Tibial artery (tissue), 4 donors: ENCODE measurements around the gene NUMB.

Experiments used
- DNase-seq, 2 donors: peaks; one replicate each; pipeline ENCODE4 v3.0.0-alpha.2; 2019
- H3K27ac ChIP-seq, 2 donors: fragments of 200-600 bp; sonication (generic) in 1 of 2; 1 replicate in 1 of 2; 2 replicates in 1 of 2; pipeline ENCODE4 v1.5.1; 2018 to 2019; ENCODE audit warnings: mild to moderate bottlenecking in 1 of 2
- H3K27me3 ChIP-seq, 2 donors: fragments of 200-600 bp; sonication (generic) in 1 of 2; one replicate each; pipeline versions ENCODE4 v1.5.1 to v1.6.0; 2016 to 2019
- H3K36me3 ChIP-seq, 3 donors: fragments of 200-600 bp; sonication (generic) in 2 of 3; one replicate each; pipeline ENCODE4 v1.5.1; 2016 to 2019; ENCODE audit warnings: mild to moderate bottlenecking in 2 of 3
- H3K4me1 ChIP-seq, 4 donors: fragments of 200-600 bp; sonication (generic) in 2 of 4; 1 replicate in 3 of 4; 2 replicates in 1 of 4; pipeline ENCODE4 v1.5.1; 2016 to 2019
- H3K4me3 ChIP-seq, 2 donors: fragments of 200-600 bp; sonication (generic) in 1 of 2; 1 replicate in 1 of 2; 2 replicates in 1 of 2; pipeline ENCODE4 v1.5.1; 2018 to 2019; ENCODE audit warnings: mild to moderate bottlenecking in 2 of 2
- H3K9me3 ChIP-seq, 3 donors: fragments of 200-600 bp; sonication (generic) in 1 of 3; one replicate each; pipeline ENCODE4 v1.5.1; 2016 to 2019
- intact Hi-C: fragments of 100-400 bp; cut with DNase I; formaldehyde crosslinking; loops from one replicate; pipeline ENCODE4 v1.15.0; 2023; ENCODE audit warnings: low total_unique reads
- TF ChIP-seq, protein P1 (sequence below), 2 experiments: fragments of 200-600 bp in 1 of 2; fragments of 450-650 bp in 1 of 2; IDR thresholded peaks; one replicate each; pipeline ENCODE4 v1.5.1; 2017 to 2019; ENCODE audit warnings: antibody characterized with exemption in 2 of 2, mild to moderate bottlenecking in 1 of 2, moderate library complexity in 1 of 2

Gene NUMB

DNA sequence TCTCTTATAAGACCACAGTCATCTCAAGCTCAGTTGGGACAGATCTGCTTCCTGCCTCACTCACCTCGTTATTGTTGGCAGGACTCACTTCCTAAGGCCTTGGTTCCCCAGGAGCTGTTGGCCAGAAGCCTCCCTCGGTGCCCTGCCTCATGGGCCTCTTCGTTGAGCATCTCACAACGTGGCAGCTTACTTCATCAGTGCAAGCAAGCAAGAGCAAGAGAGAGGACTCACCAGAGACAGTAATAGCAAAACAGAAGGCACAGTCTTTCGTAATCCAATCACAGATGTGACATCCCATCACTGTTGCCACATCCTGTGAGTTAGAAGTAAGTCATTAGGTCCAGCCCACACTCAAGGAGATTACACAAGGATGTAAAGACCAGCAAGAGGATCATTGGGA lies 5.1 kb upstream of the NUMB start:
- peak; percentile 73 to 75 for DNase-seq
- Histone ChIP-seq H3K27ac (no peak overlapping the region), H3K4me1 (peaks cover 0 to 34% (median 19%) of the 10 kb centered on the region in 4 donors)

DNA sequence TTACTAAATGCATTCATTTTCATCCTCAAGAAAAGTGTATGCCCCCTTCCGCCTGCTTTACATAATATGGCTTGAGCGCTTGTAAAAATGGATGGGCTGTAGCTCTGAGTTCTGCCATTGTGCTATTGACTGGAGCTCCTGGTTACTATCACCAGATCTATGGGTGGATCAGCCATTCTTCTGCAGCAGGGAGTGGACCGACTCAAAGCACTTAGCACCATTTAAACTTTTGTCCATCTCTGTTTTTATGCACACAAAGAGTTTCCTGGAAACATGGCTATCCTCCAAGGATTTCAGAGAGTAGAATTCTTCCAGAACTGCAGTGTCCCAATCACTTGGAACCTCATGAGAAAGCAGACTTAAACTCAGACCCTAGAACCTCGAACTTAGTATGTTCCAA lies 4.5 kb upstream of the NUMB start:
- H3K9me3 ChIP-seq: no peaks in the 10 kb centered on the region
- intact Hi-C loops: no loop called here
- no peak for DNase-seq
- TF ChIP-seq, protein P1, sequence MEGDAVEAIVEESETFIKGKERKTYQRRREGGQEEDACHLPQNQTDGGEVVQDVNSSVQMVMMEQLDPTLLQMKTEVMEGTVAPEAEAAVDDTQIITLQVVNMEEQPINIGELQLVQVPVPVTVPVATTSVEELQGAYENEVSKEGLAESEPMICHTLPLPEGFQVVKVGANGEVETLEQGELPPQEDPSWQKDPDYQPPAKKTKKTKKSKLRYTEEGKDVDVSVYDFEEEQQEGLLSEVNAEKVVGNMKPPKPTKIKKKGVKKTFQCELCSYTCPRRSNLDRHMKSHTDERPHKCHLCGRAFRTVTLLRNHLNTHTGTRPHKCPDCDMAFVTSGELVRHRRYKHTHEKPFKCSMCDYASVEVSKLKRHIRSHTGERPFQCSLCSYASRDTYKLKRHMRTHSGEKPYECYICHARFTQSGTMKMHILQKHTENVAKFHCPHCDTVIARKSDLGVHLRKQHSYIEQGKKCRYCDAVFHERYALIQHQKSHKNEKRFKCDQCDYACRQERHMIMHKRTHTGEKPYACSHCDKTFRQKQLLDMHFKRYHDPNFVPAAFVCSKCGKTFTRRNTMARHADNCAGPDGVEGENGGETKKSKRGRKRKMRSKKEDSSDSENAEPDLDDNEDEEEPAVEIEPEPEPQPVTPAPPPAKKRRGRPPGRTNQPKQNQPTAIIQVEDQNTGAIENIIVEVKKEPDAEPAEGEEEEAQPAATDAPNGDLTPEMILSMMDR (IDR thresholded peaks at IDR 0.05): no peak
- H3K27me3 ChIP-seq: no peaks in the 10 kb centered on the region
- H3K4me1 ChIP-seq: peaks cover 0 to 34% (median 19%) of the 10 kb centered on the region in 4 donors
- no peak overlapping the region for H3K4me3 ChIP-seq
- H3K36me3 ChIP-seq: no peaks in the 10 kb centered on the region
- peak overlapping the region in 1 of 2 donors; percentile 54 for H3K27ac ChIP-seq

More for the DNA sequence above, 5.1 kb upstream of the NUMB start:
- intact Hi-C loops: no loop called here
- no peaks in the 10 kb centered on the region for H3K9me3 ChIP-seq
- H3K36me3 ChIP-seq: no peaks in the 10 kb centered on the region
- H3K27me3 ChIP-seq: no peaks in the 10 kb centered on the region
- no peak overlapping the region for H3K4me3 ChIP-seq
- TF ChIP-seq, protein P1 (IDR thresholded peaks at IDR 0.05): no peak

DNA sequence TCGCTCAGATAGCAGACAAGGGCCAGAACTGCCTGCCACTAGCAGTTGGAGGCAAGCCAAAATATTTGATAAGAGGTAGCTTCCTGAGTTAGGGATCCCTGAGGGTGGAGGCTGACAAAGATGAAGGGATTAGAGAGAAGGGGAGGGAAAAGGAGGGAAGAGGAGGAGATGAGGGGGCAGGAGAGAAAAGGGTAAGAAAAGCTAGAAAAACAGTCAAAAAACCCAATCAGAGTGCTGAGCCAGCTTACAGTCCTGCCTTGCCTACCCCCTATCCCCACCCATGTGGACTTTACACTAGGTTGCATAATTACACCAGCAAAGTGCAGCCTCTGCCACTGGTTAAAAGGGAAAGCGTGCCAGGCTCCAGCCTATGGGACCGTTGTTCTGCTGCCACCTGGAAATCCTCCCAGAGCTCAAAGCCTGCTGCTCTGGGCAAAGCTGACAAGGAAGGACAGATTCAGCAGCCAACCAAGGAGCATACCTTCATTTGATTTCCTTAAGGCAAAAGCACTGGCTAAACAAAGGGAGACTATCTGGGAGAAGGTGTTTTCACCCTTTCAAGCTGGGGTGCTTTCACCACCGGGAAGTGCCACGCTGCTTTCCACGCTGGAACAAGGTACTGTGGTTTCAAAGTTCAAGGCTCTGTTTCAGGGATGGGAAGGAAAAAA lies 3.8 kb upstream of the NUMB start:
- intact Hi-C loops: no loop called here
- TF ChIP-seq, protein P1 (IDR thresholded peaks at IDR 0.05): no peak
- peak in 1 of 2 donors; percentile 33 for DNase-seq
- H3K4me1 ChIP-seq: peaks cover 0 to 37% (median 20%) of the 10 kb centered on the region in 4 donors
- H3K9me3 ChIP-seq: no peaks in the 10 kb centered on the region
- peak overlapping the region; percentile 21 to 54 for H3K27ac ChIP-seq
- no peak overlapping the region for H3K4me3 ChIP-seq
- no peaks in the 10 kb centered on the region for H3K36me3 ChIP-seq
- H3K27me3 ChIP-seq: no peaks in the 10 kb centered on the region

DNA sequence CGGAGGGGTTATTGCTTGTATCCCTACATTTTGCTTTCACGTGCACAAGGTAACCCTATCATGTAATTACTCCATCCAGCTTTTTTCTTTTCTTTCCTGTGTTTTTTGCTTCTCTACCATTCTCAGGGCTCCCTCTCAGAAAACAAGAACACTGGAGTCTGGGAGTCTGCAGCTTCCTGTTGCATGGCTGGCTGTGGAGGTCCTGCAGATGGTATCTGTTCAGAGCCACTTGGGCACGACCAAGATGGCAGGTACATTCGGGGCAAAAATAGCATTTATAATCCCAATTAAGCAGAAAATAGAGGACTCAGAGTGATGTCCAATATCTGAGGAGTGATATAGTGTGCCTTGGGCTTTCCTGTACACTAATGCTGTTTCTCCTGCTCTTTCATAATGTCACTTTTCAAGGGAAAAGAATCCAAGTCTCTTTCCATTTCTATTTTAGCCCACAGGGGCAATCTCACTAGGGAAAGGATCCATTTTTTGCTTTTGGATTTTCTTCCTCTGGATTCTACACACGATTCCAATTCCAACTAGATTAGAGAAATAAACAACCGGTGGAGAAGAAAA lies 3.2 kb upstream of the NUMB start:
- no peak for DNase-seq
- Histone ChIP-seq H3K4me1 (peaks cover 0 to 43% (median 24%) of the 10 kb centered on the region in 4 donors), H3K9me3 (no peaks in the 10 kb centered on the region), H3K36me3 (no peaks in the 10 kb centered on the region), H3K27ac (peak overlapping the region; percentile 21 to 54), H3K4me3 (no peak overlapping the region), H3K27me3 (no peaks in the 10 kb centered on the region)
- TF ChIP-seq, protein P1 (IDR thresholded peaks at IDR 0.05): no peak
- intact Hi-C loops: no loop called here

DNA sequence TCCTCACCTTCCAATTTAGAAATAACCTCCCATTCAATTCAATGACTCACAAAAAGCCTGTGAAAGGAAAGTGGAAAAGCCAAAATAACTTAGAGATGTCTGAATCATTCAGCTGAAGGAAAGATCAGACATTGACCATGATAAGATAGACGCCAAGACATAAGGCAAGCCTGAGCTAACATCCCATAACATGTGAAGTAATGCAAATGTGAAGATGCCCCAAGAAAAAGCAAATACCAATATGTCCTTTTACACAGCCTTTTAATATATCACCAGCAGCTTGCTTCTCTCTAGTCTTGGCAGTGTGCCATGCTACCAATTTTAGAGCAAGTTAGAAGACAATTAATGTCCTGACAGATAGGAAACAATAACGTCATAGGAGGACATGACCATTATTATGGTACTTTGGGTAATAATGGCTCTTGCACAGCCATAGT lies 2.4 kb upstream of the NUMB start:
- Histone ChIP-seq H3K4me3 (no peak overlapping the region), H3K9me3 (no peaks in the 10 kb centered on the region), H3K27me3 (no peaks in the 10 kb centered on the region), H3K36me3 (no peaks in the 10 kb centered on the region), H3K4me1 (peaks cover 0 to 52% (median 28%) of the 10 kb centered on the region in 4 donors), H3K27ac (no peak overlapping the region)
- no peak for DNase-seq
- TF ChIP-seq, protein P1 (IDR thresholded peaks at IDR 0.05): no peak
- intact Hi-C loops: no loop called here
